Liver (tissue), 9 donors: ENCODE data around the gene AFAP1L2. TPM values are rescaled to one million over a fixed set of nuclear protein-coding genes. Genes with fewer than 3 reads are reported as not detected.

Experiments
- DNase-seq: peaks from one replicate; pipeline ENCODE4 v3.0.0-alpha.2; 2017; ENCODE audit warnings: low spot score
- H3K27ac ChIP-seq, 2 donors: one replicate each; pipeline ENCODE4 v1.7.0; 2013; ENCODE audit warnings: inconsistent platforms in 2 of 2, low read length in 2 of 2, control low read depth in 1 of 2, low read depth in 1 of 2, mild to moderate bottlenecking in 1 of 2
- H3K27me3 ChIP-seq, 4 donors: one replicate each; pipeline versions ENCODE4 v1.6.1 to v1.7.0; 2013; ENCODE audit warnings: low read length in 3 of 4, inconsistent platforms in 1 of 4, mild to moderate bottlenecking in 1 of 4, moderate library complexity in 1 of 4; ENCODE audit not compliant: control insufficient read depth in 4 of 4, insufficient read depth in 4 of 4
- H3K36me3 ChIP-seq, 4 donors: one replicate each; pipeline versions ENCODE4 v1.6.1 to v1.7.0; 2013; ENCODE audit warnings: low read length in 3 of 4, mild to moderate bottlenecking in 3 of 4, low read depth in 1 of 4, moderate library complexity in 1 of 4; ENCODE audit not compliant: control insufficient read depth in 4 of 4, insufficient read depth in 3 of 4
- H3K4me1 ChIP-seq, 4 donors: one replicate each; pipeline versions ENCODE4 v1.6.1 to v1.7.0; 2013; ENCODE audit warnings: low read length in 3 of 4, mild to moderate bottlenecking in 3 of 4, moderate library complexity in 1 of 4; ENCODE audit not compliant: control insufficient read depth in 4 of 4, insufficient read depth in 4 of 4
- H3K4me3 ChIP-seq, 3 donors: one replicate each; pipeline versions ENCODE4 v1.6.1 to v1.7.0; 2013; ENCODE audit warnings: low read length in 3 of 3, control low read depth in 1 of 3, low read depth in 1 of 3, mild to moderate bottlenecking in 1 of 3
- H3K9ac ChIP-seq, 2 donors: one replicate each; pipeline ENCODE4 v1.7.0; 2013; ENCODE audit warnings: low read length in 2 of 2, mild to moderate bottlenecking in 2 of 2, moderate library complexity in 2 of 2, control low read depth in 1 of 2, low read depth in 1 of 2
- H3K9me3 ChIP-seq, 4 donors: one replicate each; pipeline versions ENCODE4 v1.6.1 to v1.7.0; 2013; ENCODE audit warnings: low read length in 3 of 4; ENCODE audit not compliant: control insufficient read depth in 4 of 4
- ATF3 ChIP-seq: IDR thresholded peaks from 2 replicates; pipeline ENCODE4 v1.6.1; 2016; ENCODE audit warnings: antibody characterized with exemption
- CTCF ChIP-seq: fragments of 150-350 bp; IDR thresholded peaks from 2 replicates; pipeline ENCODE4 v1.5.1; 2017; ENCODE audit warnings: improper control_type of control experiment, low read depth, low read length; ENCODE audit not compliant: missing input control
- EGR1 ChIP-seq, 2 donors: IDR thresholded peaks; 2 replicates each; pipeline ENCODE4 v1.6.1; 2016 to 2018; ENCODE audit warnings: antibody characterized with exemption in 2 of 2, low read depth in 2 of 2
- FOXA1 ChIP-seq: IDR thresholded peaks from 2 replicates; pipeline ENCODE4 v1.6.1; 2016; ENCODE audit warnings: antibody characterized with exemption
- GABPA ChIP-seq, 2 donors: IDR thresholded peaks in 1 of 2; conservative IDR thresholded peaks in 1 of 2; 2 replicates each; pipeline ENCODE4 v1.6.1; 2016; ENCODE audit warnings: antibody characterized with exemption in 2 of 2, mild to moderate bottlenecking in 1 of 2, moderate library complexity in 1 of 2
- HNF4A ChIP-seq, 2 donors: conservative IDR thresholded peaks; 2 replicates each; pipeline ENCODE4 v1.6.1; 2016; ENCODE audit warnings: antibody characterized with exemption in 2 of 2, mild to moderate bottlenecking in 2 of 2
- HNF4G ChIP-seq: IDR thresholded peaks from 2 replicates; pipeline ENCODE4 v1.6.1; 2016; ENCODE audit warnings: antibody characterized with exemption
- JUND ChIP-seq, 2 donors: IDR thresholded peaks; 2 replicates each; pipeline ENCODE4 v1.6.1; 2016; ENCODE audit warnings: antibody characterized with exemption in 2 of 2
- MAX ChIP-seq: IDR thresholded peaks from 2 replicates; pipeline ENCODE4 v1.6.1; 2016; ENCODE audit warnings: antibody characterized with exemption
- NR2F2 ChIP-seq: IDR thresholded peaks from 2 replicates; pipeline ENCODE4 v1.6.1; 2016; ENCODE audit warnings: antibody characterized with exemption
- RAD21 ChIP-seq, 2 donors: IDR thresholded peaks; 2 replicates each; pipeline ENCODE4 v1.6.1; 2016; ENCODE audit warnings: antibody characterized with exemption in 2 of 2, mild to moderate bottlenecking in 2 of 2
- REST ChIP-seq: IDR thresholded peaks from 2 replicates; pipeline ENCODE4 v1.6.1; 2016; ENCODE audit warnings: antibody characterized with exemption, mild to moderate bottlenecking
- SP1 ChIP-seq: IDR thresholded peaks from 2 replicates; pipeline ENCODE4 v1.6.1; 2018; ENCODE audit warnings: antibody characterized with exemption, mild to moderate bottlenecking
- TAF1 ChIP-seq: conservative IDR thresholded peaks from 2 replicates; pipeline ENCODE4 v1.6.1; 2016; ENCODE audit warnings: antibody characterized with exemption, mild to moderate bottlenecking
- YY1 ChIP-seq: IDR thresholded peaks from 2 replicates; pipeline ENCODE4 v1.6.1; 2016; ENCODE audit warnings: antibody characterized with exemption, mild to moderate bottlenecking
- ZBTB33 ChIP-seq: IDR thresholded peaks from 2 replicates; pipeline ENCODE4 v1.6.1; 2016; ENCODE audit warnings: antibody characterized with exemption
- WGBS: extraction: QIAGEN DNeasy Blood & Tissue Kit; methylation state at CpG from one replicate; pipeline ENCODE4 v1.1.7; 2013; 5-methylcytosine and 5-hydroxymethylcytosine counted together
- polyA plus RNA-seq, 2 donors: library from polyadenylated mRNA; stranded (reverse) in 1 of 2; unstranded in 1 of 2; fragments of 200-250 nt in 1 of 2; fragments of >200 nt in 1 of 2; fragmentation: Nextera tagmentation in 1 of 2; extraction: Ambion mirVana in 1 of 2; gene quantifications; one replicate each; pipeline versions ENCODE4 v1.2.1 to v1.2.3, GENCODE V29; 2013 to 2015
- total RNA-seq, 2 donors: library from RNA; depleted of rRNA; stranded (reverse); fragments of >200 nt; gene quantifications; one replicate each; pipeline ENCODE4 v1.2.3, GENCODE V29; 2014
- donor health status: healthy.
- donor health status: healthy.
- donor health status: healthy.
- donor health status: healthy.
- donor health status: healthy.

Gene AFAP1L2
- total and polyA plus RNA-seq, 4 donors = 0.53 to 1.8 (median 1.3) TPM

GRCh38 chr10:114359953-114360345, 44.4 kb downstream of the AFAP1L2 start:
- no peak for TF ChIP-seq CTCF
- no peak for TF ChIP-seq TAF1
- TF ChIP-seq YY1 = no peak
- no peak for TF ChIP-seq GABPA (IDR thresholded peaks at IDR 0.05 in 1 of 2, conservative IDR thresholded peaks at IDR 0.05 in 1 of 2)
- TF ChIP-seq EGR1 (IDR thresholded peaks at IDR 0.05; ENCODE audit: low read depth in 2 of 2) = no peak
- H3K27me3 ChIP-seq = peaks cover 0 to 2% (median 0%) of the 10 kb centered on the region in 4 donors
- no peaks in the 10 kb centered on the region for H3K4me1 ChIP-seq
- H3K9me3 ChIP-seq = no peaks in the 10 kb centered on the region
- no peak overlapping the region for H3K9ac ChIP-seq
- WGBS = 75% methylated on average over 2 of the region's 2 CpGs
- H3K36me3 ChIP-seq = no peaks in the 10 kb centered on the region
- H3K4me3 ChIP-seq = no peak overlapping the region
- no peak for DNase-seq
- H3K27ac ChIP-seq = no peak overlapping the region

- TF ChIP-seq MAX = no peak
- no peak for TF ChIP-seq HNF4G
- TF ChIP-seq FOXA1 = no peak
- TF ChIP-seq GABPA (IDR thresholded peaks at IDR 0.05 in 1 of 2, conservative IDR thresholded peaks at IDR 0.05 in 1 of 2) = no peak
- no peak for TF ChIP-seq ZBTB33
- no peak for TF ChIP-seq RAD21 (IDR thresholded peaks at IDR 0.05)
- TF ChIP-seq TAF1 = no peak
- TF ChIP-seq ATF3 = no peak
- no peak for TF ChIP-seq HNF4A (conservative IDR thresholded peaks at IDR 0.05)
- no peak for TF ChIP-seq JUND (IDR thresholded peaks at IDR 0.05)
- TF ChIP-seq REST = no peak
- no peak for TF ChIP-seq NR2F2
- TF ChIP-seq SP1 = no peak
- no peak for TF ChIP-seq YY1
- Histone ChIP-seq H3K9me3 (no peaks in the 10 kb centered on the region), H3K9ac (no peak overlapping the region), H3K36me3 (no peaks in the 10 kb centered on the region), H3K27ac (no peak overlapping the region), H3K27me3 (peaks cover 0 to 2% (median 0%) of the 10 kb centered on the region in 4 donors), H3K4me3 (no peak overlapping the region), H3K4me1 (no peaks in the 10 kb centered on the region)
- DNase-seq = no peak
- 80% methylated on average over 3 of the region's 3 CpGs for WGBS
Measured at GRCh38 chr10:114359041-114359952, 45.0 kb downstream of the AFAP1L2 start.
